GM21360 (cell line): ENCODE results near the gene LBR.

Experiments used
- ATAC-seq: cut with Tn5 transposase; IDR thresholded peaks from one replicate; pipeline ENCODE4 v1.9.1; 2021; ENCODE audit warnings: mild to moderate bottlenecking, moderate library complexity; ENCODE audit not compliant: unreplicated experiment

LBR gene

DNA sequence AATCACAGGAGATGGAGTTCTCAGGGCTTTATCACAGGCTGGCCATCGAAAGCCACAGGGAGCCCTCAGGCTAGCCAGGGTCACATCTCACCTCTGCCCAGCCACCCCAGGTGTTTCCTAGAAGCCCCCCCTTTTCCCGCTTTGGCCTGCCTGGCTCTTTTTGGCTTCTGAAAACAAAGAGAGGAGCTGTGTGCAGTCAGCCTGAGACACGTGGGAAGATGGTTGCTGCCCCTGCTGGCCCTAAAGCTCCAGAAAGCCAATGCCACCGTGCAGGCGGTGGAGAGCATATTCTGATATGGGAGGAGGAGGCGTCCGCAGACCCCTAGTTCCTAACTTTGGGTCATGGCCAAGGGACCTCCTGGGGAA is 18.7 kb upstream of the LBR start:
- ATAC-seq, result no peak

DNA sequence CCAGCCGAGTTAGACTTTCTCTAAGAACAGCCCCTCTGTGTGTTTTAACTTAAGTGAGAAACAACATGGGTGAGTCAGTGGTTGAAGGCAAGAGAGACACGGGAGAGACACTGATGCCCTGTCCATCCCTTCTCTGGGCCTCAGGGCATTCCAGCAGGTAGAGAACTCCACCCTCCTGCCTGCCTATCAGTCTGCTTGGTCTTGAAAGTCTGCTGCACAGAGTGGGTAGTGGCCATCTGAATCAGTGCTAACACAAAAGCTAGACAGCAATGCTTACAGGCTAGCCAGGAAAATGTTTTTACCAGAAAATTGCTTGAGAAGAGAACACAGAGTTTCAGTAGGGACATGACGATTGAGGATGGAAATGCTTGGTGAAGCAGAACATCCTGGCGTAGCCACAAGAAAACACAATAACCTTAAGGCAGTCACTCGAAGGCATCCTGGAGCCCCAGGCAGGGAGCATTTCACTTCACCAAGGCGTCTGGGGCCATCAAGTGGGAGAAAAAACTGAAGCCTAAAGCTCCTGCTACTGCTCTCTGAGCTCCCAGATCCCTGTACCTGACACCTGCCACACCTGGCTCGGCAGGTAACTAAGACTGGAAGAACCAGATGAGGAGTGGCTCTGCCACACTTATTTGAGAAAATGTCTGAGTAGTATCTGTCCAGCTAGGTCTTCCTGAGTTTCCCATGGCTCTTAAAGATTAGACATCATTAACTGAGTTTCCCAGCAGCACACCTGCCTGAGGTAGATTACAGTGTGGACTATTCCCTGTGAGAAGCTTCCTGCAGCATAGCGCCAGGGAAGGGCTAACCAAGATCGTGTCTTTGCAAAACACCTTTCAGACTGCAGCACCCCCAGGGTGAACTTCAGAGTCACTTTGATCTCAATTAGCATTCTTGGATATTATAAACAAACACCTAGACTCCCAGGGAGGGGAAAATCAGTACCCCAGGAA is 18.1 kb upstream of the LBR start:
- no peak for ATAC-seq

DNA sequence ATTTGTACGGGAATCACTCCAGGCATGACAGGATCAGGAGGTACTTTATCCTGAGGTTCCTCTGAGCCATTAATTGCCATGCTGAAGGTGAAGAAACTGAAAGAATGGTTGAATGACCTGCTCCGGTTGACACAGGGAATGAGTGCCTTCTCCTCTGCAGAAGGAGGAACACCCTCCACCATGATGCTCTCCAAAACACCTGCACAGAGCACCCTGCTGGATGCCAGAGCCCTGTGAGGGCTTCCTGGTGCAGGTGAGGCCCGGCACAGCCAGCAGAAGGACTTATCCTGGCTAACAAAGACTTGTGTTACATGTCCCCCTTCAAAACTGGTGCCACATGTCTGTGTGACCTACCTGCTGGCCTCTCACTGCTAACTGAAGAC is 14.3 kb upstream of the LBR start:
- no peak for ATAC-seq

DNA sequence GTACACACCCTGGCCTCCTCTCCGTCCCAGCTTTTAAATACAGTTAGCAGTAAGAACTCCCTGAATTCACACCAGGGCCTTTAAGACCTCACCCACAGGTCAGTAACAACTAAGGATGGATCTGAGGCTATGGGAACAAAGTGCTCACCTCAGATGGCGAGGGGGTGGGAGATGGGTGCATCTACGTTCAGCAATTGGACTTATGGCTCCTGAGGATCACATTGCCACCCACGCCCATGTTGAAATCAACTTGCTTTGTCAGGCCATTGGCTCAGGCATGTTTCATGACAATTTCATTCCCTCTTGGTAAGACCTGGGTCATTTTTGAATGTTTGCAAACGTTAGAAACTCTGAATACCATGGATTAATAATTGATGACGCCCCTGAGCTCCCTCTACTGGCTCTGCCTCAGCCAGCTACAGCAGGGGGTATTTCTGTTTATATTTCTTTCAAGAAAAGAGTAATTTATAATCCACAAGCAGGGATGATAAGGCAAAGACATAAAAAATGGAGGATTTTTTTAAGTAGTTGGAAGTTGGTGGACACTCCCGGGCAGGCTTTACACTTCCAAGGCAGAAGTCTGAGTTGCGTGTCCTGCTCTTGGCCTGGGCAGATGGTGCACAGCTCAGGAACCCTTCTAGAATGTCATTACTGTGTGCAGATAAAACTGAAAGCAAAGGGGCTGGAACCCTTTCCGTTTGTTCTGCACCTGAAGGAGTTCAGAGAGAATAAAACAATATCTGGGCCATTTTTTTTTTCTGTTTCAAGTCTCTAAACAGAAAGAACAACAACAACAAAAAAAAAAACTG is 13.7 kb upstream of the LBR start:
- no peak for ATAC-seq

DNA sequence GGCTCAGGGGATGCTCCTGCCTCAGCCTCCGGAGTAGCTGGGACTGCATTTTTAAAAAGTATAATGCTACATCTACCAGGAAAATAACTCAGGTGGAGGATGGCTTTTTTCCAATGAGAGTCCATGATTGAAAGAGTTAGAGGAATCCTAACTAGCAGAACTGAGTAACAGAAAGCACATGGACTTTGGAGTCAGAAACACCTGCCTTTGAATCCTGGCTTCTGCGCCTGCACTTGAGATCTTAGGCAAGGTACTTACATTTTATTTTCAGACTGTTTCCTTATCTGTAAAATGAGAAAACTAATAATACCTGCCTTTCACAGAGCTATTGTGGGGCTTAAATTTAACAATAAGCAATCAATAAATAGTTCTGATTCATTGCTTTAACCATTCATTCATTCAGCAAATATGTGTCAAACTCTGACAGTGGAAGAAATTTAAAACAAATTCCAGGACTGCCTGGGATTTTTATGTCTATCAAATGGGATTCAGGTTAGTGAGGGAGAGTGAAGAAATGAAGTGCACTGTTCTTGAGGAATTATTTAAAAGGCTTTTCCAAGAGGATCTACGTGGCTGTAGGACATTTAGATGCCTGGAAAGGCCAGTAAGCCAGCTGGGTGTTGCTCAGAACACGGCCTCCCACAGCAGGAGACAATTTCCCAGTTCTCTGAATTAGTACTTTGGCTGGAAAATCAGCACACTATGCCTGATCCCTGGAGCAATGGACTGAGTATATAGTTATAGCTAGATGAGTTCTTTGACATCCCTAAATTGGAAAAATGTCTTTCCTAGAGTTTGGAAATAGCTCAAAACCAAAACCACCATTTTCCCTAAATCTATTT is 12.8 kb upstream of the LBR start:
- no peak for ATAC-seq

DNA sequence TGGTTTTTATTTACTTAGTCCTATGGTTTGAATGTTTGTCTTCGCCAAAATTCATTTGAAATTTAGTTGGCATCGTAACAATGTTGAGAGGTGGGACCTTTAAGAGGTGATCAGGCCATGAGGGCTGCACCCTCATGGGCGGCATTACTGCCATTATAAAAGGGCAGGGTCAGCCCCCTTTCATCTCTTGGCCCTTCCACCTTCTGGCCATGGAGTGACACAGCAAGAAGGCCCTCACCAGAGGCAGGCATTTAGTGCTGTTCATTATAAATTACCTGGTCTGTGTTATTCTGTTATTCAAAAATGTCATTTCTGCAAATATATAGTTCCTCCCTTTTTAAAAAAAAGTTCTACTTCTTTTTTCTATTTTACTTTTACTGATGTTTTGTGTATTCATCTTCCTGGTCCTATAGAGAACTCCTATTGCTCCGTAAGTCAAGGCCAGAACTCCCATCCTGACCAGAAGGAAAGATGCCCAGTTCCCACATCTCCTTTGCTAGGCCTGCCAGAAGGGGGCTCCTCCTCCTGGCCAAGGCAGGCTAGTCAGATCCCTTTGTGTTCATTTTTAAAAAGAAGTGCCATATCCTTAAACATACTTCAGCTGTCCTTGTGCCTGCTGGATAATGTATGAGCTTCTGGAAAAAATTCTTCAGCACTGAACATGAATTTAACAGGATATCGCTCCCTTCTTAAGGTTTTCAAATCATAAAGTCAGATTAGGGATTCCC is 10.0 kb upstream of the LBR start:
- ATAC-seq, result no peak

DNA sequence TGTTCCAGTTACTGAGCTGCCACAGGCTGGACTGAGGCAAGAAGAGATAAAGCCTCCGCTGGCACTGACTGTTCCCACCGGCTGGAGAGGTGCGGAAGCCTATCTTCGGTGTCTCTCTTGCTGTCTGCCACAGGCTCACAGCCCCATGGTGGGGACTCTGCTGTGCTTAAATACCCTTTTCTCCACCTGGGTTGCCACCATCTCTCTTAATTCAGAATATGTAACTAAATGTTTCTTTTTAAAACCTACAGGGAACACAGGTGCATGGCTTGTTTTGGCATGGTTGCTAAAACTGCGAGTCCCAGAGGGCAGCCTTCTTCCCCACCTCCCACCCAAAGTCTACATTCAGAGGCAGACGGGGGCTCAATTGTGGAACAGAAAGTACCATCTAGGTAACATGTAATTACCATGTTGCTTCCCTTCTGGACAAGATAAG is 8.1 kb upstream of the LBR start:
- ATAC-seq, result peak; percentile 64

DNA sequence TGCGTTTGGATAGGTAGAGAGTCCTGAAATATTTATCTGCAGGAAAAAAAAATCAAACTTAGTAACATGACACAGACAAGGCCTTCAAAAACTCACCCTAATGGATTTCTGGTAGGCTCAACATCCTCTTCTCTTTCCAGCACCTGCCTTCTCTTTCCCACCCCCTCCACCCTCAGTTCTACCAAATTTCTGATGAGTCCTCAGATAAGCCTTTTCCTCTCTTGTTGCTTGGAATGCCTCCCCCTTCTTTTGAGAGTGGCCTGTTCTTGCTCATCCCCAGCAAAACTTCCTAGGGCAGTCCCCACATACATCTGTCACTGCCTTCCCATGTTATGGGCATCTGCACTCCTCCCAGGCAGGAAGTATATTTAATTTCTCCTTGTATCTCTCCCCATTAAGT is 7.6 kb upstream of the LBR start:
- ATAC-seq, result peak; percentile 26

DNA sequence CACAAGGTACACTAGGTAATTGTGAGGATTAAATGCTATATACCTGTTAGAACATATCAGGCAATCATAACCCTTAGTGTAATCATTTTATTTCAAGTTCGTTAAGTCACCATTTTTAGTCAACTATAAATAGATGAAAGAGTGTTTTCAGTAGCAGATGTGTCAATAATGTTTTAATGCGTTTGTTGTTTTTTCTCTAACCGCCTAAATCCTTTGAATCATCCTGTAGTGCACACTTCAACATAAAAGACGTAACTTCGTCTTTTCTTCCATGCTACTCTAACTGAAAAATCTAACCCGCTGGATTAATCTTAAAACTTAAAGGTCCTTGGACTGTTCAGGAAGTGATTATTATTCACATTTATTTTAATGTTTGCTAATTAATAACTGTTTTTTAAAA is 7.2 kb upstream of the LBR start:
- ATAC-seq, result no peak

DNA sequence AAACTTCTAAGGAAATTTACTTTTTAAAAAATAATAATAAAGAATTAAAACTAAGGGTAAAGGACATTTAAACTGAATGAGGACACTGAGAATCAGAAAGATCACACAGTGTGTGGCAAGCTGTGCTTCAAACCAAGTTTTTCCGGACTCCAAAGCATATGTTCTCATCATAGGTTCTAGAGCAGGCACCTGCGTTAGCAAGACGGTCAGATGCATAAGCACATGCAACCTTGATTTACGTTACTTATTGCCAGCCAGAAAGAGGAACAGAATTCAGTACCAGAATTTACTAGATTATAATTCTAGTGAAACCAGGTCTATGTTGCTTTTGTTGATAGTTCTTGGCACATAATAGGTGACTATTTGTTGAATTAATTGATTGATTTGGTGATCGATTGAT is 6.2 kb upstream of the LBR start:
- no peak for ATAC-seq

DNA sequence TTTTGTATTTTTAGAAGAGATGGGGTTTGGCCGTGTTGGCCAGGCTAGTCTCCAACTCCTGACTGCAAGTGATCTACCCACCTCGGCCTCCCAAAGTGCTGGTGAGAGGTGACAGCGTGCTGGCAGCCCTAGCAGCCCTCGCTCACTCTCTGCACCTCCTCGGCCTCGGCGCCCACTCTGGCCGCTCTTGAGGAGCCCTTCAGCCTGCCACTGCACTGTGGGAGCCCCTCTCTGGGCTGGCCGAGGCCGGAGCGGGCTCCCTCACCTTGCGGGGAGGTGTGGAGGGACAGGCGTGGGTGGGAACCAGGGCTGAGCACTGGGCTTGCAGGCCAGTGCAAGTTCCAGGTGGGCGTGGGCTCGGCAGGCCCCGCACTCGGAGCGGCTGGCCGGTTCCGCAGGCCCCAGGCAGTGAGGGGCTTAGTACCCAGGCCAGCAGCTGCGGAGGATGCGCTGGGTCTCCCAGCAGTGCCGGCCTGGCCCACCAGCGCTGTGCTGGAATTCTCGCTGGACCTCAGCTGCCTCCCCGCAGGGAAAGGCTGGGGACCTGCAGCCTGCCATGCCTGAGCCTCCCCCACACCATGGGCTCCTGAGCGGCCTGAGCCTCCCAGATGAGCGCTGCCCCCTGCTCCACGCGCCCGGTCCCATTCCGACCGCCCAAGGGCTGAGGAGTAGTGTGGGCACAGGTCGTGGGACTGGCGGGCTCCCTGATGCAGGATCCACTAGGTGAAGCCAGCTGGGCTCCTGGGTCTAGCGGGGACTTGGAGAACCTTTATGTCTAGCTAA is 3.4 kb upstream of the LBR start:
- no peak for ATAC-seq

DNA sequence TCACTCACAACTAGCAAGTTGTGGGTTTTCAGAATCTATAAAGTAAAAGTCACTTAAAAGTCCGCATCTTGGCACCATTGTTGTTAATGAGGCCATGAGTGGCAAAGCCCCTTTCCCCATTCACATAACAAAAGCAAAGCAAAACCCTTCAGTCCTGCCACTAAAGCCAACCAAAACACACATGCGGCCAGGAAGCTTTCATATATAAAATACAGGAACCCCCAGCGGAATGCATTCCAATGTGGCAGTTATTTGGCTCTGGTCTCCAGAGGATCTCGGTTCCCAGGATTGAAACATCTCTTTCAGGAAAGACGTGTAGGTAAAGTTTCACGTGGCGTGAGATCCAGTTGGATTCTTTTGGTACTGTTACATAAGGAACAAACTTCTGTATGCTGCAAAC is 2.5 kb upstream of the LBR start:
- no peak for ATAC-seq

DNA sequence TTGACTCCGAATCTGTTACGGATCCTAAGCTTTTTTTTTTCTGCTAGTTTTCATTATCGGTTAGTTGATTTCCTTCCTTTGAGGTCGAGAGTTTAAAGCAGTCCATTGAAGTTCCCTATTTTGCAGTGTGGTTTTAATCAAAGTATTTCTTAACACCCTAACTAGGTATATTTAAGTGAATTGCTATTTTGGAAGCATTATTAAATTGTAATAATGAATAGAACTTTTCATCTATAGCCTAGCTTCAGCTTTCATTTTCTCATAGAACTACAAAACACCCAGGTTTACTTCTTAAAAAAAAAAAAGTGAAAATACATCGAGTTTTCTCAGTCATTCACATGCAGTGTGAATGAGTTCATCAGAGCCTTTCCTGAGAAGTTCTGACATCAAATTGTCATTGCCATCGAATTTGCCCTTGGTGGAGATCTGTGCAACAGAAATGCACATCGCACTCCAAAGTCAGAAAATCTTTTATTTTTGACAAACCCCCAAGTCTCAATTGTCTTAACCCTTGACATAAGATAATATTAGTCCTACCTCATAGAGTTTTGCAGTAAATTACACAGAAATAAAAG is 1.1 kb upstream of the LBR start:
- peak; percentile 0 for ATAC-seq

DNA sequence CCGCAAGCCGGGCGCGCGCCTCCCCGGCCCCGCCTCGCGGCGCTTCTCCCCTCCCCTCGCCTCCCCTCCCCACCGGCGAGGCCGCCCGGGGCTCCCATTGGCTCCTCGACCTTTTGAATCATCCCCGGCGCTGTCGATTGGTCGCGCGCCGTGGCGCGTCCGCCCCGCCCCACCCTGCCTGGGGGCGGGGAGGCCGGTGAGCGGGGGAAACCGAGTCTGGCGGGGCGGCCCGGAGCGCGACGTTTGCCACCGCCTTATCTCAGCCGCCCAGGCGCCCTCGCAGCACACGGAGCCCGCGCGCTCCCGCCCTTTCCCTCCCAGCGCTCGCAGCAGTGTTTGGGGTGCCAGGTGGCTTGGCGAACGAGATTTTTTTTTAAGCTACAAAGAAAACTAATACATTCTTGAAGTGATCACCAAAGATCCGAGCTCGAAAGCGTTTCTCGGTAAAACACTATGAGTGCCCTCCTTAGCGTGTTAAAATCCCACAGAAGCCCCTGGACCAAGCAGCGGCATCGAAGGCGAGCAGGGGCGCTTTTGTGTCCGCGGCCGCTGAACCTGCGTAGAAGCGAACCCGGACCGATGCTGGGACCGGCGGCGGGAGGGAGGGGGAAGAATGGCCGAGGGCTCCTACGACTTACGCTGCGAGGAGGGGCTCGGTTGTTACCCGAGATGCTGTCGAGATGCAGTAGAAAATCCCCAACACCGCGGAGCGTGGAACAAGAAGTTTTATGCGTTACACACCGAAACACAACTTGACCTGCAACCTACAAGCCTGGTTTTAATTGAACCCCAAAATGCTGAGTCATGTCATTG is 436 bp upstream of the LBR start:
- peak; percentile 90 for ATAC-seq

DNA sequence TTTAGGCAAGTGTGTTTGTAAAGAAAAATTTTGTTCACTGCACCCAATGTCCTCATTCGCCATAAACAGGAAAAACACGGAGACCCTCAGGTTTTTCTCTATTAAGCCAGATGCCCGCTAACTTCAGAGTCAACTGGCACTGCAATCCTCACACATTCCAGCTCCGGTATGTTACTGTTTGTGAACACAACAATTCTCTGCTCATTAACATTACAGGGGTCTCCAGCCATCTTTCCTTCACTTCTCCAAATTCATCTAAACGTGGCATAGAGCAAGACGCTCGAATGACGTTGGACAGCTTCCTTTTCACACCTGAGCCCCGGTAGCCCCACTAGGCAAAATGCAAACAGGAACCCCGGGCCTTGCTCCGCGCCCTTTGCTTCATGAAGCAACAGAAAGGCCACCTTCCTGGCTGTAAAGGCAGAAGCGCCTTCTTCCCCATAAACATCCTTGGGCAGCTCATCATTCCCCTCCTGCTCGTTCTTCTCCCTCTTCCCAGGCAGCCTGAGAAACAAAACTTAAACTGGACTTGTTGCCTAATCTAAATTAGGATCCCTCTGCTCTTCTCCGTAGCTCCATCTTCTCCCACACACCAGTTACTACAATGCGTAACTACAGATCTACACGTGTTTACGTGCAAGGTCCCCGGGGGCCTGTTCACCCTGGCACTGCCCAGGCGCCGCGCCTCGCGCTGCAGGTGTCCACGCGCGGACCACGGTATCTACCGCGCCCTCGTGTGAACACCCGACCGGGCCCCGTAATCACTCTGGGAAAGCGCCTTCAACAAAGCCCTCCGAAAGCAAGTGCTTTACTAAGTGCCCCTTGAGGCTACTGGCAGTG is 1.2 kb downstream of the LBR start:
- no peak for ATAC-seq

DNA sequence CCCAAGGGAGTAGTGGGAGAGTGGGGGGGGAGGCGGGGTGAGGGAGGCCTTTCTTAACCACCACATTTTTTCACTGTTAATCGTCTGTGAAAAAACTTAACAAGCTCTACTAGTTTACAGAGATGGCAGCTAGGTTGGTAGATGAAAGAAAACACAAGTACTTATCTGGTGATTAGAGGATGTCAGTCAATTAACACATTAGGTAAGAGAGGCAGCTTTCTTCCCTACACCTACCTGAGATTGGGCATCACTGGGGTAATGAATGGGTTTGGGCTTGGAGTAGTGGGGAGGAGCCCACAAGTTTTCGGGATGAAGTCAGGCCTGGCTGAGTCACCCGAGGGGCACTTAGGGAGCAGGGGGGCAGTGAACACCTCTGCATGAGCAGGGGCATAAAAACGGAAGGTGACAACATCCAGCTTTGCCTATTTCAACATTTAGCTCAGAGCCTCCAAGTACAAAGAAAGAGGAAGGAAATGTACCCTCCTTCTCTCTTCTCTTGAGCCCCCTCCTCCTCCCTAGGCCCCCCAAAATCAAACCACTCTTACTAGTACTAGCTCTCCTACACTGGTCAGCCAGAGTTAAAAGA is 2.5 kb downstream of the LBR start:
- no peak for ATAC-seq

DNA sequence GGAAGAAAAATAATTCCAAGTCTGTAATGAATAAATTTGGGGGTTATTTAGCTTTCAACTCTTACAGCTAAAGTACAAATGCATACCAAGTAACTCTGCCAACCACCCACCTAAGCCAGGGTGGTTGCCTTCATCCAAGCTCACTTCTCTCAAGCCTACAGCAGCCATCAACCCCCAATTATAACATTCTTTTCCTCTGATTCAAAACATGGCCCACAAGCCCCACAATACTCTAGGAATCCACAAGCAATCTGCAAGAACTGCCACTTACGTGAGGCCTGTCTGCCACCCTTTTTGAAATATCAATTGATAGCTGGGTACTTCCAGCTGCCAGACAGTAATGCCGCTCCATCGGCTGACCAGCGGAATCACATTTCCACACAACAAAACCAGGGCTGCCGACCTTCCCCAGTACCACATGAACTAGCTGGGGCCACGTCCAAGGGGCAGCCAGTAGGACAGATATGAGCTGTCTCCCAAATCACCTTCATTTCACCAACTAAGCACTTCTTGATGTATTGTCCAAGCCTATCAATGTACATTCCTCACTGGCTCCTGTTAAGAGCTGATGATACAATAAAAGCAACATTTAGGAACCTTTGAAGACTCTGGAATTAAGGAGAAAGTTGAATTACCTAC is 3.2 kb downstream of the LBR start:
- ATAC-seq, result no peak
